Femur (tissue), 1 donor: ENCODE data around the gene ECT2.

Source experiments
- DNase-seq: peaks from one replicate; pipeline ENCODE4 v3.0.0-alpha.2; 2017

ECT2 gene

DNA sequence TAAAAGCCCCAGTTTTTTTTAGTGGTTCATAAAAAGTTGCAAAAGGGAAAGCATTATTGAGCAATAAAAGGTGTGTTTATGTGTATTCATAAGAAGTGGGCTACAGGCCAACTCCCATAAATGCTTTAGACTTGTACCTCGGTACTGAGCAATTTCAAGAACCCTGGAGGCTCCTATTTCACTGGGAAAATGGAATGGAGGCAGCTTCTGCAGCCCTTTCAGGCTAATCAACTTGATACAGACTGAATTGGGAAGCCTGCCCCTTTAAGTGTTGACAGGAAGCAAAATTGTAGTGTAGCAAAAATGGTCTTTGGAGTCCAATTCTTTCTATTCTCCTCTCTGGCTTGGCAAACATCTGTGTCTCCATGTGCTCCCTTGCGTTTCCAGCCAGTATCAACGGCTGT lies 118.8 kb downstream of the ECT2 start:
- peak; percentile 24 for DNase-seq

DNA sequence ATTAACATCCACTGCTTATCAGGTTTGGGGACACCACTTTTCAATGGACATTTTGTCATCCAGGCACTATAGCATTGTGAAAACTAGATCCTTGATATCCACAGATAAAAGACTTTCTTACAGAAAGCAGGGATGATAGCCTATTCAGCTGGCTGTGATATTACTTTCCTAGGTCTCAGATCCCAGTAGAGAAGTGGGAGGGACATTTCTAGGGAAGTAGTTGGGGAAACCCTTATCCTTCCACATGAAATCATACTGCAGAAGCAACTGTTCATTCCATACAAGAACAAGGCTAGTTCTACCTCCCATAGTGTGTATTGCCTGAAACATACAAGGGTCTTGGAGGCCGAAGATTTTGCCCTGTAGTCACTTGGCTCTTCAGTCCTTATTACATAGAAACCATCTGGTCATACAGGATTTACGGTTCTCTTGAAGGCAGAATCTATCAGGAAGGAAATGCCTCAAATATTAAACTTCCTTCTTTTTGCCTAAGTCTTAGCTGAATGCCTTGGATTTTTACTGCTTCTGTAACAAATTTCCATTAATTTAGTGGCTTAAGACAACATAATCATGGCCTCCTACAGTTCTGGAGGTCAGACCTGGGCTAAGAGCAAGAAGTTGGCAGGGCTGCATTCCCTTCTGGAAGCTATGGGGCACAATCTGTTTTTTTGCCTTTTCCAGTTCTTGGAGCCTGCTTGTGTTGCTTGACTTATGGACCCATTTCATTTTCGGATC lies 119.4 kb downstream of the ECT2 start:
- no peak for DNase-seq
